HFF-Myc (cell line): Measurements from ENCODE around the gene PFKP.

Source experiments
- DNase-seq: peaks from one replicate; pipeline ENCODE4 v3.0.0-alpha.2; 2011; ENCODE audit warnings: low read depth; ENCODE audit errors: extremely low read depth
- H3K4me3 ChIP-seq: replicated peaks from 2 replicates; pipeline ENCODE4 v1.5.1; 2011; ENCODE audit warnings: low read depth, mild to moderate bottlenecking, control low read depth, low read length
- CTCF ChIP-seq: IDR thresholded peaks from 2 replicates; pipeline ENCODE4 v1.5.1; 2012; ENCODE audit warnings: mild to moderate bottlenecking, low read depth, low read length, control low read depth; ENCODE audit errors: missing control alignments

PFKP gene

GRCh38 chr10:3096149-3096548 is 28.8 kb downstream of the PFKP start:
- H3K4me3 ChIP-seq: peak overlapping the region; percentile 17
- no peak for TF ChIP-seq CTCF
- no peak for DNase-seq

DNA sequence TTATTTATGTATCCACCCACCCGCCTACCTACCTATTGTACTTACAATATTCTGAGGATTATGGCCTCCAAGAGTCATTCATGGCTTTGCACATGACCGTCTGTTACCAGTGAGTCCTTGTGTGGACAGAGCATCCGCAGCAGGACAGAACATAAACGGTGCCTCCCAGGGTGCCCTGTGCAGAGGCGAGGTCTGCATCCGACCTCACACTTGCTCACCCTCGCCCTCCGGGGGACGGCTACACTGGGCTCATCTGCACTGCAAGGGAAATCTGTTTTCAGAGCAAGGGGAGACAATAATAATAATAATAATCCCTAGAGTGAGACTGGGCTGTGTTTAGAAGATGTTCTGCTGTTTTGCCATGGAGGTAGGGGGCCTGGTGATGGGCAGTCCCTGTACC is 29.8 kb downstream of the PFKP start:
- TF ChIP-seq CTCF: no peak
- no peak for DNase-seq

GRCh38 chr10:3098689-3099088 is 31.3 kb downstream of the PFKP start:
- no peak for TF ChIP-seq CTCF
- DNase-seq: no peak
- no peak overlapping the region for H3K4me3 ChIP-seq

More for the DNA sequence above, 29.8 kb downstream of the PFKP start:
- H3K4me3 ChIP-seq: no peak overlapping the region

- TF ChIP-seq CTCF: no peak
- no peak for DNase-seq
- H3K4me3 ChIP-seq: no peak overlapping the region
Measured at GRCh38 chr10:3099291-3100092, 32.1 kb downstream of the PFKP start.

GRCh38 chr10:3100093-3100792 is 32.9 kb downstream of the PFKP start:
- no peak for TF ChIP-seq CTCF
- no peak for DNase-seq
- H3K4me3 ChIP-seq: no peak overlapping the region

GRCh38 chr10:3100856-3101640 is 33.7 kb downstream of the PFKP start:
- TF ChIP-seq CTCF: no peak
- H3K4me3 ChIP-seq: no peak overlapping the region
- no peak for DNase-seq
